CD14-positive monocyte (primary cell): ENCODE measurements around the gene WWOX. TPM values are rescaled to one million over a fixed set of nuclear protein-coding genes. Genes with fewer than 3 reads are reported as not detected.

Experiments
- DNase-seq, 3 donors: peaks; one replicate each; pipeline ENCODE4 v3.0.0-alpha.2; 2011 to 2022
- H2AFZ ChIP-seq: 2 replicates; pipeline ENCODE4 v1.6.0; 2012; ENCODE audit warnings: mild to moderate bottlenecking, low read depth, low read length, inconsistent platforms; ENCODE audit not compliant: insufficient read depth, poor library complexity, severe bottlenecking
- H3K27ac ChIP-seq, 2 donors: 1 replicate in 1 of 2; 2 replicates in 1 of 2; pipeline ENCODE4 v1.5.1; 2012 to 2013; ENCODE audit warnings: low read length in 2 of 2, control low read depth in 1 of 2, inconsistent platforms in 1 of 2, low read depth in 1 of 2, mild to moderate bottlenecking in 1 of 2
- H3K27me3 ChIP-seq, 2 donors: one replicate each; pipeline versions ENCODE4 v1.6.0 to v1.6.1; 2011 to 2013; ENCODE audit warnings: low read length in 2 of 2; ENCODE audit not compliant: control insufficient read depth in 2 of 2, insufficient read depth in 2 of 2
- H3K36me3 ChIP-seq, 2 donors: replicated peaks in 1 of 2; 1 replicate in 1 of 2; 2 replicates in 1 of 2; pipeline versions ENCODE4 v1.5.1 to v1.6.1; 2012 to 2013; ENCODE audit warnings: low read length in 2 of 2, control low read depth in 1 of 2, inconsistent platforms in 1 of 2, mild to moderate bottlenecking in 1 of 2; ENCODE audit not compliant: insufficient read depth in 2 of 2, control insufficient read depth in 1 of 2
- H3K4me1 ChIP-seq, 2 donors: 1 replicate in 1 of 2; 2 replicates in 1 of 2; pipeline versions ENCODE4 v1.5.1 to v1.6.1; 2012 to 2013; ENCODE audit warnings: low read length in 2 of 2, control low read depth in 1 of 2, inconsistent platforms in 1 of 2, mild to moderate bottlenecking in 1 of 2, moderate library complexity in 1 of 2; ENCODE audit not compliant: insufficient read depth in 2 of 2, control insufficient read depth in 1 of 2
- H3K4me2 ChIP-seq: replicated peaks from 2 replicates; pipeline ENCODE3; 2012; ENCODE audit warnings: low read length, moderate library complexity, mild to moderate bottlenecking; ENCODE audit not compliant: poor library complexity, severe bottlenecking; ENCODE audit errors: extremely low read depth
- H3K4me3 ChIP-seq, 3 experiments: fragments of 200-600 bp in 1 of 3; sonication (generic) in 1 of 3; replicated peaks in 1 of 3; 1 replicate in 2 of 3; 2 replicates in 1 of 3; pipeline ENCODE4 v1.5.1; 2011 to 2013; ENCODE audit warnings: low read length in 3 of 3, mild to moderate bottlenecking in 3 of 3, control low read depth in 2 of 3, low read depth in 2 of 3, inconsistent platforms in 1 of 3, moderate library complexity in 1 of 3
- H3K79me2 ChIP-seq: 2 replicates; pipeline ENCODE4 v1.6.0; 2012; ENCODE audit warnings: mild to moderate bottlenecking, control low read depth, inconsistent platforms, low read length, moderate library complexity; ENCODE audit not compliant: insufficient read depth
- H3K9ac ChIP-seq: 2 replicates; pipeline ENCODE4 v1.6.0; 2017; ENCODE audit warnings: low read length, mild to moderate bottlenecking; ENCODE audit not compliant: insufficient read depth, poor library complexity, severe bottlenecking
- H3K9me3 ChIP-seq, 2 donors: replicated peaks in 1 of 2; 1 replicate in 1 of 2; 2 replicates in 1 of 2; pipeline versions ENCODE4 v1.5.1 to v1.6.1; 2012 to 2013; ENCODE audit warnings: low read length in 2 of 2, control low read depth in 1 of 2; ENCODE audit not compliant: control insufficient read depth in 1 of 2, insufficient read depth in 1 of 2
- H4K20me1 ChIP-seq: 2 replicates; pipeline ENCODE4 v1.6.0; 2012; ENCODE audit warnings: mild to moderate bottlenecking, low read length, control low read depth, moderate library complexity; ENCODE audit not compliant: insufficient read depth
- H3K27ac Mint-ChIP-seq, 7 donors: one replicate each; pipeline ENCODE4 v1.8.0; 2020; ENCODE audit warnings: mild to moderate bottlenecking in 7 of 7, mixed read lengths in 7 of 7, moderate library complexity in 6 of 7, inconsistent platforms in 2 of 7
- H3K27me3 Mint-ChIP-seq, 3 donors: one replicate each; pipeline ENCODE4 v1.8.0; 2021 to 2022; ENCODE audit warnings: low read depth in 3 of 3, mild to moderate bottlenecking in 3 of 3, mixed read lengths in 3 of 3, moderate library complexity in 3 of 3, inconsistent platforms in 1 of 3
- H3K36me3 Mint-ChIP-seq, 2 donors: one replicate each; pipeline ENCODE4 v1.8.0; 2020; ENCODE audit warnings: mixed read lengths in 2 of 2, inconsistent platforms in 1 of 2, mild to moderate bottlenecking in 1 of 2
- H3K4me1 Mint-ChIP-seq: one replicate; pipeline ENCODE4 v1.8.0; 2020; ENCODE audit warnings: mild to moderate bottlenecking, mixed read lengths
- H3K4me3 Mint-ChIP-seq, 2 donors: one replicate each; pipeline ENCODE4 v1.8.0; 2020; ENCODE audit warnings: mild to moderate bottlenecking in 2 of 2, mixed read lengths in 2 of 2, moderate library complexity in 1 of 2
- H3K9me3 Mint-ChIP-seq, 7 donors: one replicate each; pipeline ENCODE4 v1.8.0; 2020 to 2022; ENCODE audit warnings: mixed read lengths in 7 of 7, mild to moderate bottlenecking in 6 of 7, moderate library complexity in 6 of 7, inconsistent platforms in 2 of 7
- WGBS: methylation state at CpG from one replicate; pipeline ENCODE4 v1.1.5; 2013; ENCODE audit warnings: missing lambda C conversion rate; ENCODE audit not compliant: insufficient coverage; 5-methylcytosine and 5-hydroxymethylcytosine counted together
- intact Hi-C, 2 donors: fragments of 100-400 bp; cut with micrococcal nuclease; formaldehyde crosslinking; loops; one replicate each; pipeline versions ENCODE4 v1.15.0 to v1.15.1; 2023
- polyA plus RNA-seq, 3 donors: library from polyadenylated mRNA; depleted of rRNA in 1 of 3; unstranded in 2 of 3; stranded (reverse) in 1 of 3; fragments of 300-500 nt in 2 of 3; fragments of >200 nt in 1 of 3; fragmentation: Illumina TruSeq in 2 of 3; gene quantifications; 1 replicate in 2 of 3; 2 replicates in 1 of 3; pipeline ENCODE4 v1.2.3, GENCODE V29; 2012 to 2021
- TF ChIP-seq, protein P1 (sequence below): fragments of 200-600 bp; IDR thresholded peaks from one replicate; pipeline ENCODE4 v1.8.0; 2022; ENCODE audit warnings: antibody characterized with exemption, mild to moderate bottlenecking

Gene WWOX
- polyA plus RNA-seq, 3 donors: 4.0 to 7.0 (median 6.3) TPM

DNA sequence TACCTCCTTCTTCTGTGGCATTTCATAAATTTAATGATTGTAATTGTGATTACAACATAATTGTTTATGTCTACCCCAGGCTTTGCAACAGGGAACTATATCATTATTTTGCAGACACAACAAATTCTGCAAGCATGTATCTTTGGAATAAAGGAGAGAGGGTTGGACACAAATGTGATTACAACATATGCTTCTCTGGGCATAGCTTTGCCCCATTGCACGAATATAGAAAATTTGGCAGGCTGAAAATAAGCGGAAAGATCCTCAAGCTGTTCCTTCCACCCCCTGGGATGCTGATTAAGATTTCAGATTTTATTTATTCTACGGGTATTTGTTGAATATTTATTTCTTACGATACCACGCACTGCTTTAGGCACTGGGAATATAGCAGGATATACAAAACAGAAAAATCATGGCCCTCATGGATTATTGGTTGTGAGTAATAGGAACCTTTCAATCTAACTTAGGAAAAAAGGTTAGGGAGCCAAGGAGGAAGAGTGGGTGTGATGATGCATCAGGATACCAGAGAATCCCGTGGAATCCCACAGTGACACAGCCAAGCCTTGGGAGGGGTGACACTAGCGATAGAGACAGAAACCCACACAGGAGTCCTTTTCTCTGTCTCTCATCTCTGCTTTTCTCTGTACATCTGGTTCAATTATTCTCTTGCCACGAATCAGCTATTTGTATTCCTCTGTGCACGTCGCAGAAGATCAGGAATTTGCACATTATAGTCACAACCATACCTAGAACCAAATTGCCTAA, 980.4 kb downstream of the WWOX start:
- Histone ChIP-seq H3K4me2 (no peak overlapping the region), H3K9me3 (no peaks in the 10 kb centered on the region), H3K27ac (no peak overlapping the region), H3K9ac (no peak overlapping the region), H3K36me3 (no peaks in the 10 kb centered on the region), H3K27me3 (peaks cover 0 to 2% of the 10 kb centered on the region in 2 donors), H3K79me2 (no peaks in the 10 kb centered on the region), H2AFZ (no peak overlapping the region), H4K20me1 (no peaks in the 10 kb centered on the region), H3K4me3 (no peak overlapping the region), H3K4me1 (peaks cover 18 to 22% of the 10 kb centered on the region in 2 donors)
- H3K36me3 Mint-ChIP-seq: no peaks in the 10 kb centered on the region
- peaks cover 0 to 3% (median 0%) of the 10 kb centered on the region in 7 donors for H3K9me3 Mint-ChIP-seq
- H3K27me3 Mint-ChIP-seq: peaks cover 8 to 16% (median 10%) of the 10 kb centered on the region in 3 donors
- peaks cover 18% of the 10 kb centered on the region for H3K4me1 Mint-ChIP-seq
- no peak overlapping the region for H3K4me3 Mint-ChIP-seq
- WGBS: 100% methylated on average over 7 of the region's 10 CpGs
- DNase-seq: no peak
- TF ChIP-seq, protein P1, sequence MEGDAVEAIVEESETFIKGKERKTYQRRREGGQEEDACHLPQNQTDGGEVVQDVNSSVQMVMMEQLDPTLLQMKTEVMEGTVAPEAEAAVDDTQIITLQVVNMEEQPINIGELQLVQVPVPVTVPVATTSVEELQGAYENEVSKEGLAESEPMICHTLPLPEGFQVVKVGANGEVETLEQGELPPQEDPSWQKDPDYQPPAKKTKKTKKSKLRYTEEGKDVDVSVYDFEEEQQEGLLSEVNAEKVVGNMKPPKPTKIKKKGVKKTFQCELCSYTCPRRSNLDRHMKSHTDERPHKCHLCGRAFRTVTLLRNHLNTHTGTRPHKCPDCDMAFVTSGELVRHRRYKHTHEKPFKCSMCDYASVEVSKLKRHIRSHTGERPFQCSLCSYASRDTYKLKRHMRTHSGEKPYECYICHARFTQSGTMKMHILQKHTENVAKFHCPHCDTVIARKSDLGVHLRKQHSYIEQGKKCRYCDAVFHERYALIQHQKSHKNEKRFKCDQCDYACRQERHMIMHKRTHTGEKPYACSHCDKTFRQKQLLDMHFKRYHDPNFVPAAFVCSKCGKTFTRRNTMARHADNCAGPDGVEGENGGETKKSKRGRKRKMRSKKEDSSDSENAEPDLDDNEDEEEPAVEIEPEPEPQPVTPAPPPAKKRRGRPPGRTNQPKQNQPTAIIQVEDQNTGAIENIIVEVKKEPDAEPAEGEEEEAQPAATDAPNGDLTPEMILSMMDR: no peak
- no peak overlapping the region for H3K27ac Mint-ChIP-seq
- intact Hi-C loops: no loop called here

DNA sequence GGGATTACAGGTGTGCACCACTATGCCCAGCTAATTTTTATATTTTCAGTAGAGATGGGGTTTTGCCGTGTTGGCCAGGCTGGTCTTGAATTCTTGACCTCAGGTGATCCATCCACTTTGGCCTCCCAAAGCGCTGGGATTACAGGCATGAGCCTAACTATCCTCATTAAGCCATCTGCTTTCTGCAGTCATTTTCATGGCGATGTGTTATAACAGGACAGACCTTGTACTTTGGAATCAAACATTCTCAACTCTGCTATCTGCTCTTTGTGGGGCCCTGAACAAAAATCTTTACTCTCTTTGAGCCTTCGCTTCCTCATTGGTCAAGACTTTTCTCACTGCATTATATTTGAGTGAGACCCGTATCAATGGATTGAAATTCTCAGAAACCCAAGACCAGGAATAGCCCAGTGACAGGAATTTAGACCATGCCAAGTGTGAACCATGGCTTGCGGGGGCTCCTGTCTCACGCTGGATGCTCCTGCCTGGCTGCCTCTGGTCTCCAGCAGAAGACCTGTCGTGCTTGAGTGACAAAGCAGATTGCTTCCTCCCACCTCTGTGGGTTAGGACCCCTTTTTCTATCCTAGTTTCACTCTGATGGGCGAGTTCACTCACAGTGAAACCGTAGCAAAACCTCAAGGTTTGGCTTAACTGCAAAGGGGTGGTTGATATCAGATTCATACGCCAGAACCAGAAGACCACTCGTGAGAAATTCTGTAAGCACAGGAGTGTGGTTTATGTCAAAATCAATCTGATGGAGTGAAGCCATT, 982.0 kb downstream of the WWOX start:
- WGBS: 96% methylated on average over 7 of the region's 12 CpGs
- no peaks in the 10 kb centered on the region for H3K36me3 Mint-ChIP-seq
- H3K9me3 Mint-ChIP-seq: peaks cover 0 to 3% (median 0%) of the 10 kb centered on the region in 7 donors
- no peaks in the 10 kb centered on the region for H3K9me3 ChIP-seq
- H3K36me3 ChIP-seq: no peaks in the 10 kb centered on the region
- H3K4me2 ChIP-seq: no peak overlapping the region
- intact Hi-C loops: no loop called here
- H3K79me2 ChIP-seq: no peaks in the 10 kb centered on the region
- DNase-seq: no peak
- peaks cover 20% of the 10 kb centered on the region for H3K4me1 Mint-ChIP-seq
- H2AFZ ChIP-seq: no peak overlapping the region
- no peak overlapping the region for H3K4me3 ChIP-seq
- H3K4me1 ChIP-seq: peaks cover 18 to 22% of the 10 kb centered on the region in 2 donors
- no peak overlapping the region for H3K4me3 Mint-ChIP-seq
- no peak overlapping the region for H3K27ac ChIP-seq
- H4K20me1 ChIP-seq: no peaks in the 10 kb centered on the region
- no peak overlapping the region for H3K27ac Mint-ChIP-seq
- TF ChIP-seq, protein P1: no peak
- no peak overlapping the region for H3K9ac ChIP-seq
- H3K27me3 ChIP-seq: no peaks in the 10 kb centered on the region
- H3K27me3 Mint-ChIP-seq: peaks cover 4 to 11% (median 4%) of the 10 kb centered on the region in 3 donors
